ENCODE results near the gene C2CD5.

DNA sequence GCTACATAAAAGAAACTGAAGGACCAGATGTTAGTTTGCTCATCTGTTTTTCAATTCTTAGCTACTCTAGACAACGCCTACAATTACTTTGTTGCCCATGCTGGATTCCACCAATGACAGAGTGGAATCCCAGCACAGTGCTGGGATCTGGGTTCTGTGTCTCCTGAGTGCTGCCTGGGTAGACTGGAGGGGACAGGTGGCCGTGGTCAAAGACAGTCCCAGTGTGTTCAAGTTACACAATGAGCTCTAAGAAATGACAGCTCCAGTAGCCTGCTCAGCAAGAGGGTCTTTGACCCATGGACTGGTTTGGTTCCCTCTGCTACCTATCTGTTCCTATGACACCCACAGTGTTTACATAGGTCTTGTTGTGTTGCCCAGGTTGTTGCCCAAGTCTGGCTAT, 38.5 kb downstream of the C2CD5 start:
- TF ChIP-seq, protein P1, sequence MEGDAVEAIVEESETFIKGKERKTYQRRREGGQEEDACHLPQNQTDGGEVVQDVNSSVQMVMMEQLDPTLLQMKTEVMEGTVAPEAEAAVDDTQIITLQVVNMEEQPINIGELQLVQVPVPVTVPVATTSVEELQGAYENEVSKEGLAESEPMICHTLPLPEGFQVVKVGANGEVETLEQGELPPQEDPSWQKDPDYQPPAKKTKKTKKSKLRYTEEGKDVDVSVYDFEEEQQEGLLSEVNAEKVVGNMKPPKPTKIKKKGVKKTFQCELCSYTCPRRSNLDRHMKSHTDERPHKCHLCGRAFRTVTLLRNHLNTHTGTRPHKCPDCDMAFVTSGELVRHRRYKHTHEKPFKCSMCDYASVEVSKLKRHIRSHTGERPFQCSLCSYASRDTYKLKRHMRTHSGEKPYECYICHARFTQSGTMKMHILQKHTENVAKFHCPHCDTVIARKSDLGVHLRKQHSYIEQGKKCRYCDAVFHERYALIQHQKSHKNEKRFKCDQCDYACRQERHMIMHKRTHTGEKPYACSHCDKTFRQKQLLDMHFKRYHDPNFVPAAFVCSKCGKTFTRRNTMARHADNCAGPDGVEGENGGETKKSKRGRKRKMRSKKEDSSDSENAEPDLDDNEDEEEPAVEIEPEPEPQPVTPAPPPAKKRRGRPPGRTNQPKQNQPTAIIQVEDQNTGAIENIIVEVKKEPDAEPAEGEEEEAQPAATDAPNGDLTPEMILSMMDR (IDR thresholded peaks at IDR 0.05) = no peak
- TF ChIP-seq POLR2A (IDR thresholded peaks at IDR 0.05; ENCODE audit: low read depth) (no peak), EP300 (IDR thresholded peaks at IDR 0.05) (no peak)
